GM12878 (cell line): ENCODE results near the gene CTSW. TPM values are rescaled to one million over a fixed set of nuclear protein-coding genes. Genes with fewer than 3 reads are reported as not detected.

ENCODE experiments used
- ATAC-seq: fragments of 200-7000 bp; cut with Tn5 transposase; 3 replicates; pipeline ENCODE4 v1.9.1; 2020; ENCODE audit warnings: mild to moderate bottlenecking, moderate library complexity
- BruUV-seq: library from RNA; stranded (reverse); fragments of 400-500 nt; replicated peaks from 2 replicates; lab custom pipeline; 2021; lab: Mats Ljungman, UMichigan
- CTCF ChIA-PET: fragments of 300-600 bp; sonication (Branson Sonifier 250); formaldehyde crosslinking; extraction: SDS; loops from one replicate; lab custom pipeline; 2021; ENCODE audit warnings: inconsistent platforms; lab: Yijun Ruan, JAX
- POLR2A ChIA-PET: fragments of 350-600 bp; formaldehyde crosslinking; extraction: SDS; loops from one replicate; lab custom pipeline; 2021; ENCODE audit warnings: inconsistent platforms; lab: Charles Lee
- RAD21 ChIA-PET: fragments of 300-600 bp; sonication (Branson Sonifier 250); formaldehyde crosslinking; loops from one replicate; lab custom pipeline; 2023; ENCODE audit warnings: antibody characterized with exemption; ENCODE audit not compliant: unreplicated experiment; lab: Charles Lee
- SMC1A ChIA-PET: fragments of 300-600 bp; sonication (Branson Sonifier 250); formaldehyde crosslinking; loops from one replicate; lab custom pipeline; 2023; ENCODE audit not compliant: unreplicated experiment, uncharacterized antibody; lab: Charles Lee
- DNase-seq: peaks from one replicate; pipeline ENCODE4 v3.0.0-alpha.2; 2011; ENCODE audit warnings: low read depth, low spot score
- FAIRE-seq: peaks from 3 replicates; lab custom pipeline; 2011; peaks lifted over from hg19 to GRCh38; lab: Jason Lieb, UNC
- H2AFZ ChIP-seq: 2 replicates; pipeline ENCODE4 v1.6.0; 2011; ENCODE audit warnings: low read depth, low read length, control low read depth; ENCODE audit not compliant: control insufficient read depth
- H3K27ac ChIP-seq: 2 replicates; pipeline ENCODE4 v1.5.1; 2011; ENCODE audit warnings: control low read depth; ENCODE audit not compliant: control insufficient read depth, insufficient read depth
- H3K27me3 ChIP-seq, 2 experiments: replicated peaks in 1 of 2; 2 replicates each; pipeline versions ENCODE4 v1.6.0 to v1.6.1; 2011; ENCODE audit warnings: low read length in 1 of 2; ENCODE audit not compliant: control insufficient read depth in 2 of 2, insufficient read depth in 2 of 2
- H3K36me3 ChIP-seq, 2 experiments: 2 replicates each; pipeline ENCODE4 v1.5.1; 2011; ENCODE audit warnings: low read length in 1 of 2; ENCODE audit not compliant: control insufficient read depth in 2 of 2, insufficient read depth in 2 of 2
- H3K4me1 ChIP-seq: 2 replicates; pipeline ENCODE4 v1.6.1; 2011; ENCODE audit warnings: mild to moderate bottlenecking, low read length, moderate library complexity, mixed read lengths; ENCODE audit not compliant: control insufficient read depth, insufficient read depth
- H3K4me2 ChIP-seq: 2 replicates; pipeline ENCODE4 v1.6.0; 2011; ENCODE audit warnings: control low read depth; ENCODE audit not compliant: control insufficient read depth, insufficient read depth
- H3K4me3 ChIP-seq: fragments of 200-600 bp; sonication (generic); 2 replicates; pipeline ENCODE4 v1.5.1; 2016
- H3K79me2 ChIP-seq: 2 replicates; pipeline ENCODE4 v1.6.0; 2011; ENCODE audit warnings: low read length; ENCODE audit not compliant: control insufficient read depth, insufficient read depth
- H3K9ac ChIP-seq: 2 replicates; pipeline ENCODE4 v1.8.0; 2011; ENCODE audit warnings: low read length, control low read depth, mixed read lengths; ENCODE audit not compliant: control insufficient read depth, insufficient read depth
- H3K9me3 ChIP-seq: replicated peaks from 3 replicates; pipeline ENCODE4 v1.5.1; 2011; ENCODE audit warnings: mild to moderate bottlenecking, low read length; ENCODE audit not compliant: control insufficient read depth, insufficient read depth
- H4K20me1 ChIP-seq: 2 replicates; pipeline ENCODE4 v1.6.0; 2011; ENCODE audit not compliant: control insufficient read depth, insufficient read depth
- CBFB ChIP-seq: IDR thresholded peaks from 2 replicates; pipeline ENCODE4 v1.6.1; 2016; ENCODE audit warnings: antibody characterized with exemption, low read depth
- CBX3 ChIP-seq: fragments of 200-600 bp; sonication (generic); IDR thresholded peaks from 2 replicates; pipeline ENCODE4 v1.6.1; 2016; ENCODE audit warnings: low read depth, borderline replicate concordance
- CHD4 ChIP-seq: fragments of 200-600 bp; sonication (generic); IDR thresholded peaks from 2 replicates; pipeline ENCODE4 v1.6.1; 2016; ENCODE audit warnings: mild to moderate bottlenecking
- ELK1 ChIP-seq: IDR thresholded peaks from 2 replicates; pipeline ENCODE4 v1.6.1; 2012; ENCODE audit warnings: low read depth, low read length, improper control_type of control experiment
- GATAD2B ChIP-seq: fragments of 450-650 bp; conservative IDR thresholded peaks from 2 replicates; pipeline ENCODE4 v1.6.1; 2017; ENCODE audit warnings: low read depth, mild to moderate bottlenecking, moderate library complexity
- HCFC1 ChIP-seq: fragments of 150-350 bp; IDR thresholded peaks from 2 replicates; pipeline ENCODE4 v1.6.1; 2014; ENCODE audit warnings: low read length
- IKZF1 ChIP-seq: fragments of 450-650 bp; conservative IDR thresholded peaks from 2 replicates; pipeline ENCODE4 v1.6.1; 2017; ENCODE audit warnings: antibody characterized with exemption, mild to moderate bottlenecking
- NFXL1 ChIP-seq: fragments of 450-650 bp; IDR thresholded peaks from 2 replicates; pipeline ENCODE4 v1.6.1; 2017; ENCODE audit warnings: antibody characterized with exemption, mild to moderate bottlenecking, borderline replicate concordance
- POLR2A ChIP-seq: IDR thresholded peaks from 2 replicates; pipeline ENCODE4 v1.6.1; 2011; ENCODE audit warnings: low read depth, mild to moderate bottlenecking, low read length
- REST ChIP-seq: IDR thresholded peaks from 2 replicates; pipeline ENCODE4 v1.6.1; 2012; ENCODE audit warnings: mild to moderate bottlenecking, low read depth, low read length
- STAT3 ChIP-seq: IDR thresholded peaks from 2 replicates; pipeline ENCODE4 v1.6.1; 2011; ENCODE audit warnings: low read depth, low read length, improper control_type of control experiment
- TCF7 ChIP-seq: IDR thresholded peaks from 2 replicates; pipeline ENCODE4 v1.6.1; 2014; ENCODE audit warnings: antibody characterized with exemption, borderline replicate concordance
- YBX1 ChIP-seq: fragments of 450-650 bp; IDR thresholded peaks from 2 replicates; pipeline ENCODE4 v1.6.1; 2016; ENCODE audit warnings: antibody characterized with exemption
- ZNF207 ChIP-seq: fragments of 450-650 bp; IDR thresholded peaks from 2 replicates; pipeline ENCODE4 v1.6.1; 2014; ENCODE audit warnings: antibody characterized with exemption, mild to moderate bottlenecking, borderline replicate concordance
- ZNF24 ChIP-seq: fragments of 450-650 bp; IDR thresholded peaks from 2 replicates; pipeline ENCODE4 v1.6.1; 2017; ENCODE audit warnings: antibody characterized with exemption, mild to moderate bottlenecking
- ZNF384 ChIP-seq: IDR thresholded peaks from 2 replicates; pipeline ENCODE4 v1.6.1; 2012; ENCODE audit warnings: low read depth, mild to moderate bottlenecking, low read length, improper control_type of control experiment, borderline replicate concordance
- ZNF622 ChIP-seq: fragments of 450-650 bp; IDR thresholded peaks from 2 replicates; pipeline ENCODE4 v1.6.1; 2017; ENCODE audit warnings: mild to moderate bottlenecking, inconsistent platforms
- WGBS: methylation state at CpG from one replicate; pipeline ENCODE4 v1.1.6; 2016; ENCODE audit warnings: low lambda C conversion rate; ENCODE audit not compliant: insufficient replicate concordance, insufficient coverage; ENCODE audit errors: missing lambda C conversion rate; 5-methylcytosine and 5-hydroxymethylcytosine counted together
- in situ Hi-C: fragments of 300-500 bp; cut with MboI; formaldehyde crosslinking; loops from 9 replicates; pipeline ENCODE4 v1.14.3; 2018; ENCODE audit warnings: mixed read lengths
- intact Hi-C: fragments of 100-400 bp; cut with micrococcal nuclease; formaldehyde crosslinking; loops from one replicate; pipeline ENCODE4 v1.14.2; 2022; ENCODE audit not compliant: unreplicated experiment
- polyA plus RNA-seq, 11 experiments: library from polyadenylated mRNA; depleted of rRNA in 4 of 11; unstranded in 6 of 11; stranded (reverse) in 5 of 11; fragments of >200 nt; fragmentation: Nextera tagmentation in 4 of 11; fragmentation: Illumina TruSeq in 1 of 11; extraction: Ambion mirVana in 4 of 11; extraction: Trizol in 1 of 11; gene quantifications; 1 replicate in 1 of 11; 2 replicates in 10 of 11; pipeline versions ENCODE4 v1.2.1 to v1.2.3, GENCODE V29; 2011 to 2016; ENCODE audit warnings: inconsistent platforms in 2 of 11, missing spikeins in 2 of 11, low read depth in 1 of 11
- total RNA-seq, 4 experiments: library from RNA; depleted of rRNA in 3 of 4; stranded (reverse); fragments of >200 nt in 3 of 4; fragmentation: Illumina TruSeq in 1 of 4; extraction: Trizol in 1 of 4; gene quantifications; 2 replicates each; pipeline versions ENCODE4 v1.2.1 to v1.2.3, GENCODE V29; 2013 to 2021

CTSW gene
- total and polyA plus RNA-seq, 10 of the 15 experiments (the other 5 are each of a cell fraction or from before 2014, with no cell fraction given), result 0.53 to 12.0 (median 1.7) TPM

DNA sequence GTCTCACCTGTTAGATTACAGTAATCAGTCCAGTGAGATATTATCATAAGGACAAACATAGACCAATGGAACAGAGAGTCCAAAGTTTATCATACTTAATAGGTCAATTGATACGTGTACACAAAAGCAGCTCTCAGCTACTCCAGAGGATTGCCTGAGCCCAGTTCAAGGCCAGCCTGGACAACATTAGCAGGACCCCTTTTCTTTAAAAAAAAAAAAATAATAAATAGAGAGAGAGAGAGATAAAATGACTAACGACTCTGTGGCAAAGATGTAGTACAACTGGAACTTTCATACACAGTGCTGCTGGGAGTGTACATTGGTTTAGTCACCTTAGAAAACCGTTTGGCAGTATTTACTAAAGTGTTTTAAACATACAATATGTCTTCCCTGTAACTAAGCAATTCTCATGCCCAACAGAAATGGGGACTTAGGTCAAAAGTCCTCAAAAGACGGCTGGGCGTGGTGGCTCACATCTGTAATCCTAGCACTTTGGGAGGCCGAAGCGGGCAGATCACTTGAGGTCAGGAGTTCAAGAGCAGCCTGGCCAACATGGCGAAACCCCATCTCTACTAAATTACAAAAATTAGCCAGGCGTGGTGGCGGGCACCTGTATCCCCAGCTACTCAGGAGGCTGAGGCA is 35.3 kb upstream of the CTSW start:
- Histone ChIP-seq H2AFZ (no peak overlapping the region), H3K79me2 (no peaks in the 10 kb centered on the region), H4K20me1 (no peaks in the 10 kb centered on the region), H3K27me3 (no peaks in the 10 kb centered on the region), H3K9ac (no peak overlapping the region), H3K4me1 (no peaks in the 10 kb centered on the region), H3K4me3 (no peak overlapping the region), H3K4me2 (no peak overlapping the region), H3K36me3 (no peaks in the 10 kb centered on the region), H3K9me3 (no peaks in the 10 kb centered on the region), H3K27ac (no peak overlapping the region)
- BruUV-seq, result no TSS peak
- ChIA-PET RAD21 (no interaction called here), POLR2A (interaction anchor here (0.5 kb wide), 1 partner anchor 133 kb away, joined by 7 read pairs; no protein-coding TSS in a partner anchor), SMC1A (no interaction called here), CTCF (interaction anchor here (0.9 to 1.6 kb wide), 3 partner anchors 14 to 41 kb away, joined by 3 to 6 read pairs (median 4); no protein-coding TSS in a partner anchor)
- 61% methylated on average over 10 of the region's 10 CpGs for WGBS
- no peak for ATAC-seq
- intact Hi-C loops, result no loop called here
- no peak for TF ChIP-seq CBFB
- no peak for TF ChIP-seq GATAD2B
- TF ChIP-seq HCFC1, result no peak
- no peak for TF ChIP-seq NFXL1
- no peak for TF ChIP-seq YBX1
- no peak for TF ChIP-seq REST
- TF ChIP-seq CHD4, result no peak
- TF ChIP-seq POLR2A, result no peak
- no peak for TF ChIP-seq ZNF622
- no peak for TF ChIP-seq ZNF207
- no peak for TF ChIP-seq CBX3
- no peak for TF ChIP-seq ZNF24
- TF ChIP-seq IKZF1, result no peak
- no peak for TF ChIP-seq TCF7
- no peak for TF ChIP-seq ELK1
- no peak for TF ChIP-seq STAT3
- no peak for TF ChIP-seq ZNF384
- in situ Hi-C loops, result no loop called here
- no peak for DNase-seq
- no peak for FAIRE-seq
